GM20000 (cell line): ENCODE results near the gene DOCK8.

Experiments used
- DNase-seq: peaks from one replicate; pipeline ENCODE4 v3.0.0; 2012; ENCODE audit warnings: low spot score
- CTCF ChIP-seq: IDR thresholded peaks from 2 replicates; pipeline ENCODE4 v1.5.1; 2012; ENCODE audit warnings: mild to moderate bottlenecking, control low read depth; ENCODE audit errors: extremely low read depth, missing control alignments

DOCK8 gene

GRCh38 chr9:266228-266627 lies 51.6 kb downstream of the DOCK8 start:
- no peak for TF ChIP-seq CTCF
- DNase-seq: no peak

- no peak for DNase-seq
- no peak for TF ChIP-seq CTCF
Observed at GRCh38 chr9:268616-269015, 54.0 kb downstream of the DOCK8 start.

- TF ChIP-seq CTCF: no peak
Observed at GRCh38 chr9:269081-269711, 54.5 kb downstream of the DOCK8 start.

GRCh38 chr9:270657-271237 lies 56.1 kb downstream of the DOCK8 start:
- TF ChIP-seq CTCF: no peak

More at GRCh38 chr9:269081-269711, 54.5 kb downstream of the DOCK8 start:
- no peak for DNase-seq

GRCh38 chr9:272251-273213 lies 57.9 kb downstream of the DOCK8 start:
- peak; percentile 78 for DNase-seq

More at GRCh38 chr9:270657-271237, 56.1 kb downstream of the DOCK8 start:
- peak; percentile 9 for DNase-seq

GRCh38 chr9:274406-274805 lies 59.7 kb downstream of the DOCK8 start:
- TF ChIP-seq CTCF: no peak
- DNase-seq: no peak

More at GRCh38 chr9:272251-273213, 57.9 kb downstream of the DOCK8 start:
- no peak for TF ChIP-seq CTCF

GRCh38 chr9:277601-278295 lies 63.1 kb downstream of the DOCK8 start:
- no peak for TF ChIP-seq CTCF
- no peak for DNase-seq
